Breast epithelium (tissue), 3 donors: Measurements from ENCODE around the gene MPPED2.

ENCODE experiments used
- POLR2A ChIP-seq: fragments of 450-650 bp; IDR thresholded peaks from one replicate; pipeline ENCODE4 v1.6.1; 2016; ENCODE audit warnings: antibody characterized with exemption, mild to moderate bottlenecking, moderate library complexity
- POLR2AphosphoS5 ChIP-seq, 3 donors: sonication (generic); formaldehyde crosslinking; IDR thresholded peaks; one replicate each; pipeline ENCODE4 v1.6.1; 2017; ENCODE audit warnings: antibody characterized with exemption in 3 of 3
- TF ChIP-seq, protein P1 (sequence below), 3 donors: fragments of 450-650 bp; IDR thresholded peaks; one replicate each; pipeline ENCODE4 v1.5.1; 2016 to 2017; ENCODE audit warnings: antibody characterized with exemption in 3 of 3, mild to moderate bottlenecking in 3 of 3, moderate library complexity in 3 of 3

DNA sequence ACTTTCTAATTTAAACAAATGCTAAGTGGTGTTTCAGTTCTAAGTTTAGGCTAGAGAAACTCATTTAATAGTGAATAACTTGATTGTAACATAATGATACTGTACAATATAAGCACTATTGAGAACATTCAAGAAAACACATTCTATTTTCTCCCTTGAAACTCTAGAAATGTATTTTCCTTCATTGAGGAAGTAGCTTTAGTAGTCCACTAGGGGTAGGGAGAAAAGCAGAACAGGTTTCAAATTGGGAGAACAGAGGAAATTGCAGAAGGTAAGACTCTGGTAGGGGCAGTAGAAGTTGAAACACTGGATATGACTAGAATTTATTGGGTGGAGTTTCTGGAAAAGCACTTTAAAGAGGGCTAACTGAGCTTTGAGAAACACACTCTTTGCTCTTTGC, 31.6 kb upstream of the MPPED2 start:
- TF ChIP-seq, protein P1, sequence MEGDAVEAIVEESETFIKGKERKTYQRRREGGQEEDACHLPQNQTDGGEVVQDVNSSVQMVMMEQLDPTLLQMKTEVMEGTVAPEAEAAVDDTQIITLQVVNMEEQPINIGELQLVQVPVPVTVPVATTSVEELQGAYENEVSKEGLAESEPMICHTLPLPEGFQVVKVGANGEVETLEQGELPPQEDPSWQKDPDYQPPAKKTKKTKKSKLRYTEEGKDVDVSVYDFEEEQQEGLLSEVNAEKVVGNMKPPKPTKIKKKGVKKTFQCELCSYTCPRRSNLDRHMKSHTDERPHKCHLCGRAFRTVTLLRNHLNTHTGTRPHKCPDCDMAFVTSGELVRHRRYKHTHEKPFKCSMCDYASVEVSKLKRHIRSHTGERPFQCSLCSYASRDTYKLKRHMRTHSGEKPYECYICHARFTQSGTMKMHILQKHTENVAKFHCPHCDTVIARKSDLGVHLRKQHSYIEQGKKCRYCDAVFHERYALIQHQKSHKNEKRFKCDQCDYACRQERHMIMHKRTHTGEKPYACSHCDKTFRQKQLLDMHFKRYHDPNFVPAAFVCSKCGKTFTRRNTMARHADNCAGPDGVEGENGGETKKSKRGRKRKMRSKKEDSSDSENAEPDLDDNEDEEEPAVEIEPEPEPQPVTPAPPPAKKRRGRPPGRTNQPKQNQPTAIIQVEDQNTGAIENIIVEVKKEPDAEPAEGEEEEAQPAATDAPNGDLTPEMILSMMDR (IDR thresholded peaks at IDR 0.05) = no peak
- no peak for TF ChIP-seq POLR2AphosphoS5 (IDR thresholded peaks at IDR 0.05)
- no peak for TF ChIP-seq POLR2A
